ENCODE data around the gene HES6.
"Not testable (repeated sequence)": the region's sequence is repeated elsewhere in the genome, so short reads cannot be mapped to it uniquely, and the experiment has no call there.

HES6 gene

DNA sequence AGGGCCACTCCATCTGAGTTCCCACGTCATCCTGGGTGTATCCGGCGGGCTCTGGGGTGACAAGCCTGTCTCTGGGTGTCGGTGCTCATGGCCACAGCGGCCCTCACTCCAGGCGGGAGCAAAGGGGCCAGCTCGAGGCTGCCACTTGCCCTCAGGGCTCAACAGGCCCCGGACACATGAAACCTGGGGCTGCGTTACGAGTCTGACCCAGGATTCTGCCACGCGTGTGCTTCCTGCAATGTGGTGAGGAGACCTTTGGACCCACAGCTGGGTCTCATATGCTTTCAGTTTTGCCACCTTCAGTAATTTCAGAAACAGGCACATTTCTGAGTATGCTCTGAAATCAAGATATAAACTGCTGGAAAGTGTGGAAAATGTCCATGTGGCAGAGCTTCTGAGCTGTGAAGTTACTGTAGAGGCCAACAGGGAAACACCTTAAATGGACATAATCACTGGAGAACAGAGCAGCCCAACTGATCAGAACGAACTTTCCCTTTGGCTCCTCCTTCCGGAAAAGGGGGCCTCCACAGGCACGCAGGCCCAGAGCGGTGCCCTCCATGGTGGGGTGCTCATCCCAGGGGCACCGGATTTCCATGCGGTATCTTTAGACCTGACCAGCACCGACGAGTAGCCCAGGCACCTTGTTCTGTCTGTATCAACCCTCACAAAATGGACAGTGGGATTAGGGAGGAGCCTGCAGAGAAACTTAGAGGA is 34.5 kb upstream of the HES6 start:
- in situ Hi-C loops (cut with HindIII; ENCODE audit: low sequenced_read_pairs), result no loop called here

DNA sequence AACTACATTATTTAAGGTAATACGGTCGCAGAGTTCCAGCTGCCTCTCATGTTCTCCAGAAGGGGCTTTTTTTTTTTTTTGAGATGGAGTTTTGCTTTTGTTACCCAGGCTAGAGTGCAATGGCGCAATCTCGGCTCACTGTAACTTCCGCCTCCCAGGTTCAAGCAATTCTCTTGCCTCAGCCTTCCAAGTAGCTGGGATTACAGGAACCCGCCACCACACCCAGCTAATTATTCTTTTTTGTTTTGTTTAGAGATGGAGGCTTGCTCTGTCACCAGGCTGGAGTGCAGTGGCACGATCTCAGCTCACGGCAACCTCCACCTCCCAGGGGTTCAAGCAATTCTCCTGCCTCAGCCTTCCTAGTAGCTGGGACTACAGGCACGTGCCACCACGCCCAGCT is 33.6 kb upstream of the HES6 start:
- in situ Hi-C loops (cut with HindIII; ENCODE audit: low sequenced_read_pairs), result not testable (repeated sequence)

DNA sequence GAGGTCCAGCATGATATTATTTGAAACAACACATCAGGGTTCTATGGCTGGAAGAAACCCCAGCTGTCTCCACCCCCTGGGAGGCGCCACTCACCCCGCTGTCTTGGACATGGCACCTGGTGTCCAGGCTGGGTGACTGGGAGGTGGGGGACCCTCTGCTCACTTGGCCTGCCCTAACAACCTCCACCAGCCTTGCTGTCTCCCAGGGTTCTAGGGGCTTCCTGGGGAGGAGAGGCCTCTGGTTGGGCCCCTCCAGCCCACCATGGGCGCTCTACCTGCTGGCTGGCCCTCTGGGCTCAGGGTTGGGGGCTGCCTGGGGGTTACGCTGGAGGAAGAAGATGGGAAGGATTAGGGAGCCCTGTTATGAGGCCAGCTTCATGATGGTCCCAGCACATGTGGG is 32.3 kb upstream of the HES6 start:
- in situ Hi-C loops (cut with HindIII; ENCODE audit: low sequenced_read_pairs), result no loop called here

DNA sequence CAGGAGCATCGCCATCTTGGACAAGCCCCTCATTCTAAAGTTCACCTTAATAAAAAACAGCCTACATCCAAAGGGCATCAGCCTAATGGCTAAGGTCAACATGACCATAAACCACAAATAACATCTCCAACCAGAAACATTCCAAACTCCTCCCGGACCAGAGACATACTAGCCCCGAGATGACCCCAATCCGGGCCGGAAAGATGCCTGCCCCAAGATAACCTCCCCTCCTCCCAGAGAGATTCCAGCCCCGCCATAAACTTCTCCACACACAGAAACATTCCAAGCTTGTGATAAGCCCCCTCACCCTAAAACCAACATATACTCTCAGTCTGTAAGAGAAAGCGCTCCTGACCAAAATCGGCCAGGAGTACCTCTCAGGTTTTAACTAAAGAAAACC is 31.8 kb upstream of the HES6 start:
- in situ Hi-C loops (cut with HindIII; ENCODE audit: low sequenced_read_pairs), result not testable (repeated sequence)

DNA sequence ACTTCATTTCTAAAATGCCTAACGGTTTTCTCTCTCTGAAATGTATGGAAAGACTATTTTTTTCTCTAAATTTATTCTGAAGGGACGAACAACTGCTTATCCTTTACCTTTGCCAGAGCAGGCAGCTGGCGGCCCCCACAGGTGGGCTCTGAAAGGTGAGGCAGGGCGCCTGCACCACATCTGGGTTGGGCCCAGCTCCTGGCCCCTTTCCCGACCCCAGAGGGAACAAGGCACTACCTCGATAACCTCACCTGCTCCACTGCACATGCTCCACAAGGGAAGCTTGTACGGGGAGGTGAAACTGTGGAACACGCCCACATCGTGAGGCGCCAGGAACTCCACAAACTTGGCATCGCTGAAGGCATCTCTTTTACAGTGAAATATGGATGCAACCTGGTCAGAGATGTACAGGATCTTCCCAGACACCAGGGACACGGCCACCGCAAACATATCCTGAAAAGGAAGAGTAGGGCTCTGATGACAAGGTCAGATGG is 31.3 kb upstream of the HES6 start:
- in situ Hi-C loops (cut with HindIII; ENCODE audit: low sequenced_read_pairs), result no loop called here

DNA sequence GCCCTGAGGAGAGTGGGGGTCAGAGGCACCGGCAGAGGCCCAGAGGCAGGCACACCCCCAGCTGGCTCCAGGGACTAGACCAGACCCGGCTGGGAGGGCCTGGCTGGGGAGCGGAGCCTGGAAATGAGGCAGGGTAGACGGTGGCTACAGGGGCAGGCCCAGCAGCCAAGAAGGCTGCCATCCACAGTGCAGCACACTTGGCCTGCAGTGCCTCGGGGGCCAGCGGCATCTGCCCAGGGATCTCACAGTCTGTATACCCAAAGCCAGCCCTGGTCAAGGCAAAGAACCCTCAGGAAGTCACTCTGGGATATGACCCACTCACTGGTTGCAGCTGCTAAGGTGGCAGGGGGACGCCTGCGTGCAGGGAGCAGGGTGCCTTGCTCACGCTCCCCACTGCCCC is 30.8 kb upstream of the HES6 start:
- in situ Hi-C loops (cut with HindIII; ENCODE audit: low sequenced_read_pairs), result no loop called here

DNA sequence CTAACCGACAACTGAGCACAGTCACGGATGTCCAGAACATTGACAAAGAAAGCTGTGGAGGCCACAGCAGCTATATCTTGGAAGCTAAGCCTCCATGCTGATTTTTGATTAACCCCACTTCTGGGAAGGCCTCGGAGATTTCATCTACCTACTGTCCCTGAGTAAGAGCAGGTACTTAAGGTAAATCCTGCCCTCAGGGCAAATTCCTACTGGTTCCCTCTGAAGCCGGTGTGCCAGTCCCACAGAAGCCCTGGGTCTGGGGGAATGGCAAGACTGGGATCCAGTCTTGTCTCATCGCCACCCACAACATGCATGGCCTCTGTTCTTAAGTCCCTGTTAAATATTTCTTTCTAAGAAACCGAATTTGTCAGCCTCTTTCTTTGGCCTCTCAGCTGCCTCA is 29.9 kb upstream of the HES6 start:
- in situ Hi-C loops (cut with HindIII; ENCODE audit: low sequenced_read_pairs), result no loop called here

DNA sequence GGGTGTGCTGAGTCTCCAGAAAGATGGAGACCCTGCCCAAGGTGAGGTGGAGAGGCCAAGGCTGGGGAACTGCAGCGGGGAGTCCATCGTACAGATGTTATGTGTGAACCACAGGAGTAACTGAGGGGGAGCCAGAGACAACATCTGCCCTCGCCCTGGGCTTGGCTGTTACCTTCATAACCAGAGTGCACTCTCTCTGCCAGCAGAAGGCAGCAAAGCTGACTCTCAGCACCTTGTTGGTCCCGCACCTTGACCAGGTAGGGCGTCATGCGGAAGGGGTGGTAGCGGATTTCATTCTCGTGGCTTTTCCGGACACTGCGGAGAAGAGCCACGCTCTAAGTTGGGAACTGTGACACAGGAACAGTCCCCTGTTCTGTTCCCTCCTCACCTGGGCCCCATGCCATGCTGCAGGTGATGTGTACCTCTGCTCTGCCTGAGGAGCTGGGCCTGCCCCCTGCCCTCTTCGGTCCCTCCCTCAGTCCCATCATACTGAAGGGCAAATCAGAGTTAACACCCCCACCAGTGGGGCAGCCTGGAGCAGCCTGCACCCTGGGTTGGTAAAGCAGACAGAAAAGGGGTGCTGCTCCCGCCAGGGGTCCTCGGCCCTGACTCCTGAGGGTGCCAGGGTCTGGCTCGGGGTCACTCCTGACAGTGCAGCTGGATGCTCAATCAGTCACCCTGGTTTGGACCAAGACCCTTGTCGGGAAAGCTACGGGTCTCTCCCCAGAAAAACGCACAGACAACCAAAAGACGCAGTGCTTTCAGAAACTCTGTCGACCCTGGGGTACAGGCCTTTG is 28.2 kb upstream of the HES6 start:
- in situ Hi-C loops (cut with HindIII; ENCODE audit: low sequenced_read_pairs), result no loop called here

DNA sequence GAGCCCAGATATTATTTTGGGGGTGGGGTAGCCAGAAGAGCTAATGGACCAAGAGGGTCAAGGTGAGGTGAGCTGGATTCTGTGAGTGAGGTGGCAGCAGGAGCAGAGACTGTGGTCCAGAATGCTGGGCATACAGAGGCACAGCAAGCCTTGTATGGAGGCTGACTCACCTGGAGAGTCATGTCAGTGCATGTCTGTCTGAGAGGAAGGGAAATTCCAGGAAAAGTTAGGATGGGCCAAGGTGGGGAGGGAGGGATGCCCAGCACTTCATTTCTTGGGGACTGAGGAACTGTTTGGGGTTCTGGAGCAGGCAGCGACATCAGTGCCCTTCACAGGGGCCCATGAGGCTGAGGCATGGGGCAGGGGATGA is 27.5 kb upstream of the HES6 start:
- in situ Hi-C loops (cut with HindIII; ENCODE audit: low sequenced_read_pairs), result no loop called here

DNA sequence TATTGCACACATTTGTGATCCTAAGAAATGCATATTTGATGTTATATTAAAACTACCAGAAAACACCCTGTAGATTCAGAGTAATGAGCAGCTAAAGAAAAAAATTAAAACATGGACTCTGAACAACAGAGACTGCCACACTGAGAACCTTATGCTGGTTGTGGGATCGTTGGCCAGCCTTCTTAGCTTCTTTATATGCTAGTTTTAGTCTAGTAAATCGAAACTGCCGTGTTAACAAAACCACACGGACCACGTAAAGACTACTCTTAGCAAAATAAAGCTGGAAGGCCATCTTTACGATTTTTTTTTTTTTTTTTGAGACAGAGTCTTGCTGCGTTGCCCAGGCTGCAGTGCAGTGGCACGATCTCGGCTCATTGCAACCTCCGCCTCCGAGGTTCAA is 25.8 kb upstream of the HES6 start:
- in situ Hi-C loops (cut with HindIII; ENCODE audit: low sequenced_read_pairs), result no loop called here

DNA sequence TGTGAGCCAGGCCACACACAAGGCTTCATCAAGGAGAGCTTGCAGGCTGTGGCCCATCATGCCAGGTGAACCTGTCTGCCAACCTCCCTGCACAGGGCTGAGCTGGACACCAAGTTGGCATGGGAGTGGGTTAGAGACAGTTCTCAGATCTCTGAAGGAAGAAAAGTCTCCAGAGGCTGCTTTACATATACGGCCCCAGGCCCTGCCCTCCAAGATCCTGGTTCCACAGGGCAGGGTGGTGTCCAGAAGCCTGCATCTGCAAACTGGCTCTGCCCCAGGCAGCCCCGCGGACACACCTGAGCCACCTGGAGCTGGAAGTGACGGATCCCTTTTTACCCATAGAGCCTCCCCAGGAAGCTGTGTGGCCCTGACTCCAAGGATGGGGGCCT is 24.2 kb upstream of the HES6 start:
- in situ Hi-C loops (cut with HindIII; ENCODE audit: low sequenced_read_pairs), result no loop called here

DNA sequence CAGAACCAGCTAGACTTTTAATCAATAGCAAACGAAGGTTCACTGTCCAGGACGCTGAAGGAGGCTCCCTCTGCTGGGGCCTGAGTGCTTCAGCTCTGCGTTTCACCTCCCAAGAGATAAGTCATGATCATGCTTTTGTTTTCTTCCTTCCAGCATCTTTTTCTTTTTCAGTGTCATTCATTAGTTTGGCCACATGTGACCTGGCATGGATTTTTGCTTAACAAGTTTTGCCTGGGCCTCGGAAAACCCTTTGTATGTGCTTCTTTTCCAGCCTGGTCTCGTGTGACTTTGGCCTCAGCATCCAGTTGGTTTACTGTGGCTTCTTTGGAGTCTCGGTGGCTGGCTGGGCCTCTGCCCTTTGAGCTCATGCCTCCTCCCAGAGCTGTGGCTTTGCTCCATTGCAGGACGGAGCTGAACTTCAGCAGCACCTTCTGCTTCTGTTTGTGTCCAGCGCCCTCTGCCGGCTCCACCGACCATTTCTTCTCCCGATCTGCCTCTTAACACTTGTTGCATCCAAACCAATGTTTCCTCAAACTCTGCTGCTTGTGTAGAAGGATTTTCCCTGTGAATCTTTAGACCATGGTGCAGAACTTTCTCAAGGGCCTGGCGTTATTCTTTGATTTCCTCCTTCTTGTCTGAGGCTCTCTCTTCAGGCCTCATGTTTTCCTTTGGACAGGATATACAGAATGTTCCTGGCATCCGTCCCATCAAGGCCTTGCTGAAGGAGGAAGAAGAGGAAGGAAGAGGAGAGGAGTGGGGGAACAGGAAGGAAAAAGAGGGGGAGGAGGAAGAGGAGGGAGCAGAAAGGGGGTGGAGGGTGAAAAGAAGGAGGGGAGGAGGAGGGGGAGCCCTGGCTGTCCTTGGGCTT is 23.6 kb upstream of the HES6 start:
- in situ Hi-C loops (cut with HindIII; ENCODE audit: low sequenced_read_pairs), result no loop called here

DNA sequence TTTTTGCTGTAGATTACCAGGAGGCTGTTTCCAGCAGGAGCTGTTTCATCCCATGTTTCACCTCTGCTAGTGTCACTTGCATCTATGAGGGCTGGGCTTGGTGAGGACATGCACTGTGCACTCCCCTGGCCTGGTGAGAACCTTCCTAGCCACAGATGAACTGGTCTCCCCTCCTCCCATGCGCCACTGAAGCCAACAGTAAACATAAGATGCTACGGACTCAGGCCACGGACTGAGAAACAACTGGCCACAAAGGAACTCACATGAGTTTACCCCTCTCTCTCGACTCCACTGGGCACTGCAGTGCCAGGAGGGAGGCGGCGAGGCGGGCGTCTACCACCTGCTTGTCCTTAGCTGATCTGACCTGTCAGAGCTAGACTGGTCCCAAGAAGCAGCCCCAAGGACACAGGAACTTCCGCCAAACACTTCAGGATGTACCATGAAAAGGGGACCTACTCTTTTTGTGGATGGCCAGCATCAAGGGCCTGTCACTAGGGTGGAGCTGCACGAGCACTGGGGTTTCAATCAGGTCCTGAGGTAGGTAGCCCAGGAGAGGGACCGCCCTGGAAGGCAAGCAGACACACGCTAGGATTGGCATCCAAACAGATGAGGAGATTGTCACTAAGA is 22.8 kb upstream of the HES6 start:
- in situ Hi-C loops (cut with HindIII; ENCODE audit: low sequenced_read_pairs), result no loop called here

DNA sequence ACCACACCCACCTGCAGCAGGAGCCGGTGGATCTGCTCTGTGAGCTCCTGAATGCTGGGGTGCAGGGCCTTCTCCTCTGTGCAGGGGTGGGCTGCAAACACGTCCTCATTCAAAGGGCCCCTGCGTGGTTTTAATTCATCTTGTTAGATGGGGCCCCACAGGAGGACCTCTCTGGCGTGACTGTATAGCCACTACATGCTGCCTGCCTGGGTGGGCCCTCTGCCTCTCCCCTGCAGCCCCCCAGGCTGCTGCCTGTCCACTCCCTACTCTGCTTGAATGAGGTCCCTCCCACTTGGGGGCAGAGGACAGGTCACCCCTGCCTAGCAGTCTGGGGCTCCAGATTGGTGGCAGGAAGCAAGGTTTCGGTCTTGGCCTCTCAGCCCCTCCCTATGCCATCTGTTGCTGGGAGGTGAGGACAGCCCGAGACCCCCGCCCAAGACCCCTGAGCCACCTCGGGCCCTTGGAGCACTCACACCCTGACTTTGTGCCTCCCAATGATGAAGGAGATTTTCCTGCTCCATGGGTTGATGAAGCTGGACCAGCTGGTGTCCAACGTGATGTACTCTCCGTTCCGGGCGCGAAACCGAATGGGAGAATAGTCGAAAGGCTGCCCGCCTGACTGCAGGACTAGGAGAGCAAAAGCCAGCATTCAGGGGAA is 22.0 kb upstream of the HES6 start:
- in situ Hi-C loops (cut with HindIII; ENCODE audit: low sequenced_read_pairs), result no loop called here

DNA sequence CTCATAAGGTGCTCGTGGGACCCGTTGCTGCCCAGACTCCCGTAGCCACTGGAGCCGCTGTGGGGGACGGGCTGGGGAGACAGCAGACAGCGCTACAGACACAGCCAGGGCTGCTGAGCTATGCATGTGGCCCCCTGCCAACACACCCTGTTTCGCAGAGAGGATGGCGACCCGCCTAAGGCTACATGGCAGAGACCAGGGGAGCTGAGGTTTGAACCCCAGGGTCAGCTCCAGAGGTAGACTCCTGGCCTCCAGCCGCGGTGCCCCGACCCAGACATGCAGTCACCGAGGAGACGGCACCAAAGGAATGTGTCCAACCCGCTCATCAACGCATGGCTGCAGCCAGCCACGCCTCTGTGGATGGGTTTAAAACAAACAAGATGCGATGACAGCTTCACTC is 21.0 kb upstream of the HES6 start:
- in situ Hi-C loops (cut with HindIII; ENCODE audit: low sequenced_read_pairs), result no loop called here

DNA sequence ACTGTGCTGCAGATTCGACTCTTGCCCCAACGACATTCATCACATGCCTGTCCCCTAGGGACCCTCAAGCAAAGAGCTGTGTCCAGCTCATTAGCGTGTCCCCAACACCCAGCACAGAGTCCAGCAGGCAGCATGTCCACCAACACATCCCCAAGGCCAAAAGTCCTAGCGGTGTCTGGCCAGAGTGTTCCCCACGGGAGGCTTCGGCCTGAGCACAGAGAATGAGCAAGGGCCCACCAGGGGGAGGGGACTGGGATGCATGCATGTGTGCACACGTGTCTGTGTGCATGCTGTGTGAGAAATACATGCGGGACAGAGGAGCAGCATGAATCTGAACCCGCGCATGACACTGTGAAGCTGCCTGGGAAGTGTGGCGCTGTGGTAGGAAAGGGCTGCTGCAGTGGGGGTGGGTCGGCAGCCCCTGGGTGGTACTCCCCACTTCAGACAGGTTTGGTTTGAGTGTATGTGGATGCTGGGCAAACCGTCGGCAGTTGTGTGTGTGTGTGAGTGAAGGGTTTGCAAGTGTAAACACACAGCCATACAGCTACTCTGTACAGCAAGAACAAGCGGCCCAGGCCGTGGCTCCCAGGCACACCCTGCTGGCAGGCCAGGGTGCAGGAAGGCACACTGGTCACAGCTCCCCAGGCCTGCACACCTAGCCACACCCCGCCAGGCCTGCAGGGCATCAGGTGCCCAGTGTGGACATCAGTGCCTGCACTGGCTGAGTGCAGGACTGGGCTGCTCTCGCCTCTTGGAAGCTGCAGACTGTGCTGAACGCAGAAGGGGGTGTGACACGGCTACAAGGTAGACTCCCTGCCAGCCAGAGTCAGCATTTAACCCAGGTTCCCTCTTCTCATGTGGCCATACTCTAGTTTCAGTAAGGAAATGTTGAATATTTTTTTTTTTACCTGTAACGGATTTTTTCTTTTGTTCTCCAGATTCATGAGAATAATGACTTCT is 19.5 kb upstream of the HES6 start:
- in situ Hi-C loops (cut with HindIII; ENCODE audit: low sequenced_read_pairs), result no loop called here

DNA sequence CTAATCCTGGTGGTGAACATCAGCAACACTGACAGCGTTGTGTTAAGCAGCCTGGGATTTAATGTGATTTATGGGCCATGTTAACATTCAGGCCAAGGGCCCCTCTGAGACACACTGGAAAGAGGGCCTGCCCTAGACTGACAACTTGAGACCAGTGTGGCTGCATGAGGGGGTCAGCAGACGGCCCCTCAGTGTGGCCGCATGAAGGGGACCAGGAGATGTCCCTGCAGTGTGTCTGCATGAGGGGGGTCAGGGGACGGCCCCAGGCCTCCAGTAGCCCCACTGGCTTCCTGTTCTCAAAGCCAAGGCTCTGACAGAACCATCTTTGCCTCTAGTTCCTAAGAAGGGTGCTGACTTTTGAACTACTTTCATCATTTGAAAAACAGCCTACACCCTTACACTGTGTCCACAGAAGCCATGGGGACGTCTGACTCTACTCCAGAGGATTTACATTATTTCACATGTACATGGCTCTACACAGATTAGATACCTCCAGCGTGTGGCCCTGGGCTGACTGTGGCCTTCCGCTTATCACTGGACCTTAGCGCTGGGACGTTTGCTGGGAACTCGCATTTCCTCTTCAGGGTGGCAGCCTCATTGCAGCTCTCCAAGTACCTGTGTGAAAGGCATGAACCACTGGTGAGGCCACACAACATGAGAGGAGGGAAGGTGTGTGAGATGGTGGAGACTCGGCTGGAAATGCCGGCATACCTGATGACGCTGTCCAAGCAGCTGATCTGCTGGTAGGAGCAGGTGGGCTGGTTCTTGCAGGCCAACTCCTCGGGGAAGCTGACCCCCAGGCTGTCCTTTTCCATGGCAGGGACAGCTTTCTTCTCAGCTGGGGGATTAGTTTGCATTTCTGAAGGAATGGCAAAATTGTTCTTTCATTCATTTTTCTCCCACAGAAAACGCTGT is 18.2 kb upstream of the HES6 start:
- in situ Hi-C loops (cut with HindIII; ENCODE audit: low sequenced_read_pairs), result no loop called here

DNA sequence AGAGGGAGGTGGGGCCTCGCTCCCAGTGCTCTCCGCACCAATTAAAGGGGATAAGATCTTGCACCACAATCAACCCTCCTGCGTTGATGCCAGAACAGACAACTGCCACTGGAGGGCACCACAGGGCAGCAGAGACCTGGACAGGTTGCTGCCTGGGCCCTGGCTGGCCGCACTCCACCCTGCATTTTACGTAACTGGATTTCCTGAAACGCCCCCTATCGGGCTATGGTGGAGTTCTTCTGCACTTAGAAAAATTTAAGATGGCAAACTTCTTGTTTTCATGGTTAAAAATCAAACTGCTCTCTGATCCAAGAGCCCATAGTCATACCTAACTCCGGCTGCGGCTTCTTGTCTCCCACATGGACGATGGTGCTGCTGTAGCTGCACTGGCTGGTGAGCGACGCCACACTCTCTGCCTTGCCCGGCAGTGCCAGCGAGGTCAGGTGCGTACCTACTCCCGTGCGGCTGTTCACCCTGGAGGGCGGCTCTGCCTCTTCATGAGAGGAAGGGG is 16.8 kb upstream of the HES6 start:
- in situ Hi-C loops (cut with HindIII; ENCODE audit: low sequenced_read_pairs), result no loop called here

Data from DLD1 (cell line).